GM21529 (cell line): Measurements from ENCODE around the gene PRTFDC1.
A peak's percentile ranks its signal among the peaks of the same experiment; 100 is the strongest.
"Not testable (repeated sequence)": the region's sequence is repeated elsewhere in the genome, so short reads cannot be mapped to it uniquely, and the experiment has no call there.

Experiments
- ATAC-seq: cut with Tn5 transposase; IDR thresholded peaks from one replicate; pipeline ENCODE4 v1.9.1; 2021; ENCODE audit not compliant: unreplicated experiment

Gene PRTFDC1

GRCh38 chr10:24966962-24967481 lies 14.6 kb upstream of the PRTFDC1 start:
- no peak for ATAC-seq

GRCh38 chr10:24965051-24965450 lies 12.6 kb upstream of the PRTFDC1 start:
- ATAC-seq = no peak

GRCh38 chr10:24963521-24964041 lies 11.2 kb upstream of the PRTFDC1 start:
- ATAC-seq = no peak

- no peak for ATAC-seq
Observed at GRCh38 chr10:24962995-24963394, 10.6 kb upstream of the PRTFDC1 start.

GRCh38 chr10:24961582-24961981 lies 9.2 kb upstream of the PRTFDC1 start:
- ATAC-seq = no peak

- no peak for ATAC-seq
Observed at GRCh38 chr10:24959382-24959730, 7.0 kb upstream of the PRTFDC1 start.

- ATAC-seq = no peak
Observed at GRCh38 chr10:24958721-24959381, 6.4 kb upstream of the PRTFDC1 start.

GRCh38 chr10:24958091-24958720 lies 5.8 kb upstream of the PRTFDC1 start:
- ATAC-seq = no peak

GRCh38 chr10:24957624-24958051 lies 5.2 kb upstream of the PRTFDC1 start:
- ATAC-seq = not testable (repeated sequence)

DNA sequence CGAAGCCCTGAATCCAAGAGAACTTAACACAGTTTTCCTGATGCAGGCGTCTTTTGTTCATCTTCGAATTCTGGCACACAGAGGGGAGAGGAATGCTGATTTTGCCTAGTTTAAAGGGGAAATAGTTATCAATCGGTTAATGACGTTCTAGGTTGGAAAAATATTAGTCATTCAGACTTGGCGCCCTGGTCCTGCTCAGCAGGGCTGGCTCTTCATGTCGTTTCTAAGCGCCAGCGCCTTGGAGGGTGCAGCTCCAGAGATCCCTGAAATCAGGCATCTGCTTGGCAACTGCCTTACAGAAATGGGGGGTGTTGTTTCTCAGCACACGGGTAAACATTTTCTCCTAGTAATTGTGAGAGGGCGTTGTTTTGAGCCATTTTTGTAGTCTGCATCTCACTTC lies 1.3 kb upstream of the PRTFDC1 start:
- ATAC-seq = no peak

GRCh38 chr10:24952707-24953645 lies 570 bp upstream of the PRTFDC1 start:
- ATAC-seq = peak; percentile 70

GRCh38 chr10:24951201-24952142 lies 934 bp downstream of the PRTFDC1 start:
- no peak for ATAC-seq

DNA sequence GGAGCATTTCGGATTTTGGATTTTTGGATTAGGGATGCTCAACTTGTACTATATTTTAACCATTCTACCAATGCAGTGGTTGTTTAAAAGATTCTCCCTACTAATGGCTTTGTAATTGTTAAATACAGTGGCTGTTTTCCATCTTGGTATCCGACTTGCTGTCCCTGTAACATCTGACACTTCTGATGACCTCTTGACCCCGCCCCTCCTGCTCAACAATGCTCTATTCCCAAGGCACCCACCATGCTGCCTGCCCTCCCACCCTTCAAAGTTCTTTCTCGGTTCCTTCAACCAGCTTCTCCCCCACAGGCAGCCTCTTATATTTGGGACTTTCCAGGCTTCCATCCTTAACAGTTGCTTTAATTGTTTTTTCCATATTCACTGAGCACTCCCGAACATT lies 2.0 kb downstream of the PRTFDC1 start:
- ATAC-seq = no peak

GRCh38 chr10:24949616-24950015 lies 2.8 kb downstream of the PRTFDC1 start:
- no peak for ATAC-seq

- ATAC-seq = peak; percentile 70
Observed at GRCh38 chr10:24947304-24948097, 4.9 kb downstream of the PRTFDC1 start.

- ATAC-seq = no peak
Observed at GRCh38 chr10:24944512-24945255, 7.7 kb downstream of the PRTFDC1 start.

DNA sequence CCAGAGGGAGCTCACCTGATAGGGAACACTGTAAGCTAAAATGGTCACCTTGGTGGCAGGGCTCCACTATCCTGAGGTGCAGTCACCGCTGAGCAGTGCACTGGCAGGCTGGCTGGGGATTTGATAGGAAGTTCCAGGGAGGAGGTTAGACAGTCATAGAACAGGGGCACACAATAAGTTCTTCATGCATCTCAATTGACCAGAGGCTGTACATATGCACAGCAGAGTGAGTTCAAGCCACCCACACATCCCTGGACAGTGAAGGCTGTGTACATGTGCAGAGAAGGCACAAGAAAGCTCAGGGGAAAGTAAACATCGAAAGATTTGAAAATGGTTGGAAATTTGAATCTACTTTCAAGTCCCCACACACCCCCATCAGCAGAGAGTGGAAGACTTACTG lies 13.9 kb downstream of the PRTFDC1 start:
- no peak for ATAC-seq

DNA sequence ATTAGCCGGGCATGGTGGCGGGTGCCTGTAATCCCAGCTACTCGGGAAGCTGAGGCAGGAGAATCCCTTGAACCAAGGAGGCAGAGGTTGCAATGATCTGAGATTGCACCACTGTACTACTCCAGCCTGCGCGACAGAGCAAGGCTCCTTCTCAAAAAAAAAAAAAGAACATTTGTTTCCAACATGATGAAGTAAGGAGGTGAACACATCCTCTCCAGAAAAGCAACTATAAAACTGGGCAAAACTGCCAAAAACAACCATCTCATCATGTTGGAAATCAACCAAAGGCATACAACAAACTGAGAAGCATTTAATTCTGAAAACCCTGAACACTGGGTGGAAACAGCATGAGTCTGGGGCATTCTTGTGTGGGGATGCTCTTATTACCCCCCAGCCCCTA lies 14.3 kb downstream of the PRTFDC1 start:
- no peak for ATAC-seq
